Tibial nerve (tissue), 4 donors: ENCODE data around the gene SRGAP3. TPM values are rescaled to one million over a fixed set of nuclear protein-coding genes. Genes with fewer than 3 reads are reported as not detected.

Experiments used
- DNase-seq, 2 donors: peaks; one replicate each; pipeline ENCODE4 v3.0.0-alpha.2; 2019; ENCODE audit warnings: low spot score in 2 of 2
- H3K27ac ChIP-seq, 4 donors: fragments of 200-600 bp; sonication (generic) in 3 of 4; one replicate each; pipeline ENCODE4 v1.5.1; 2017 to 2019; ENCODE audit warnings: mild to moderate bottlenecking in 1 of 4
- H3K27me3 ChIP-seq, 2 donors: fragments of 200-600 bp; sonication (generic) in 1 of 2; one replicate each; pipeline versions ENCODE4 v1.5.1 to v1.6.0; 2017 to 2019
- H3K36me3 ChIP-seq, 3 donors: fragments of 200-600 bp; sonication (generic); one replicate each; pipeline ENCODE4 v1.5.1; 2018 to 2019
- H3K4me1 ChIP-seq, 4 donors: fragments of 200-600 bp; sonication (generic) in 3 of 4; one replicate each; pipeline ENCODE4 v1.5.1; 2017 to 2019
- H3K4me3 ChIP-seq, 4 donors: fragments of 200-600 bp; sonication (generic) in 3 of 4; one replicate each; pipeline ENCODE4 v1.5.1; 2017 to 2019; ENCODE audit warnings: mild to moderate bottlenecking in 1 of 4, moderate library complexity in 1 of 4
- H3K9me3 ChIP-seq, 4 donors: fragments of 200-600 bp; sonication (generic) in 3 of 4; one replicate each; pipeline ENCODE4 v1.5.1; 2017 to 2019
- CTCF ChIP-seq, 5 experiments: fragments of 200-600 bp in 3 of 5; fragments of 450-650 bp in 2 of 5; sonication (generic) in 3 of 5; IDR thresholded peaks; one replicate each; pipeline ENCODE4 v1.5.1; 2016 to 2019; ENCODE audit warnings: antibody characterized with exemption in 5 of 5, mild to moderate bottlenecking in 3 of 5, moderate library complexity in 2 of 5
- EP300 ChIP-seq, 2 donors: sonication (generic); formaldehyde crosslinking; IDR thresholded peaks; one replicate each; pipeline ENCODE4 v1.6.1; 2017; ENCODE audit warnings: antibody characterized with exemption in 2 of 2, mild to moderate bottlenecking in 1 of 2
- POLR2A ChIP-seq, 2 donors: fragments of 450-650 bp; IDR thresholded peaks; one replicate each; pipeline ENCODE4 v1.6.1; 2017; ENCODE audit warnings: antibody characterized with exemption in 2 of 2, mild to moderate bottlenecking in 2 of 2, moderate library complexity in 2 of 2
- WGBS, 2 donors: methylation state at CpG; one replicate each; pipeline ENCODE4 v1.1.5; 2018; 5-methylcytosine and 5-hydroxymethylcytosine counted together
- total RNA-seq, 4 donors: library from RNA; depleted of rRNA; stranded (reverse); fragments of >200 nt; gene quantifications; one replicate each; pipeline ENCODE4 v1.1.0, GENCODE V29; 2016

The SRGAP3 gene
- total RNA-seq, 4 donors from 2014 or later = 11.7 to 18.0 (median 15.1) TPM

DNA sequence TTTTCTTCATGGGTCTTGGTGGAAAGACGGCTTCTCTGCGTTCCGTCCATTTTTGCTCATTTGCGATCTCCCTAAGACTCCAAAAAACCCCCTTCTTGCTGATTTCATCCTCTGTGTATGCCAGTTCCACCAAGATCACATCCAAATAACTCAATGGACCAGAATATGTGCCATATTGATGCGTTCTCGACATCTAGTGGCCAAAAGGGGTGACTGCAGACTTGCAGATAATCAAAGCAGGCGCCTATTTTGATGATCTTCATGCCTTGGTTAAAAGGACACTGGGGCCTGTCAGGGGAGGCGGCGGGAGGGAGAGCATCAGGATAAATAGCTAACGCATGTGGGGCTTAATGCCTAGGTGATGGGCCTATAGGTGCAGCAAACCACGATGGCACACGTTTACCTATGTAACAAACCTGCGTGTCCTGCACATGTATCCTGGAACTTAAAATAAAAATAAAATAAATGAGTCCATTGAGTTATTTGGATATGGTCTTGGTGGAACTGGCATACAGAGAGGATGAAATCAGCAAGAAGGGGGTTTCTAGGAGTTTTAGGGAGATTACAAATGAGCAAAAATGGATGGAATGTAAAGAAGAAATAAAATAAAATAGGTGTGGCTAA lies 182.0 kb downstream of the SRGAP3 start:
- Histone ChIP-seq H3K4me1 (peaks cover 0 to 7% (median 0%) of the 10 kb centered on the region in 4 donors), H3K9me3 (no peaks in the 10 kb centered on the region), H3K27ac (no peak overlapping the region), H3K36me3 (peaks cover 0 to 8% (median 0%) of the 10 kb centered on the region in 3 donors), H3K4me3 (no peak overlapping the region), H3K27me3 (no peaks in the 10 kb centered on the region)
- WGBS, 2 donors = 26 to 36% methylated on average over 13 of the region's 13 CpGs
- TF ChIP-seq CTCF (IDR thresholded peaks at IDR 0.05) = peak; percentile 72 to 90 (median 87)
- TF ChIP-seq EP300 (IDR thresholded peaks at IDR 0.05) = no peak
- peak in 1 of 2 donors; percentile 71 for DNase-seq

- peaks cover 0 to 10% (median 0%) of the 10 kb centered on the region in 3 donors for H3K36me3 ChIP-seq
- H3K9me3 ChIP-seq = no peaks in the 10 kb centered on the region
- TF ChIP-seq CTCF (IDR thresholded peaks at IDR 0.05) (no peak), POLR2A (IDR thresholded peaks at IDR 0.05) (no peak), EP300 (IDR thresholded peaks at IDR 0.05) (no peak)
- no peak for DNase-seq
- peaks cover 0 to 7% (median 0%) of the 10 kb centered on the region in 4 donors for H3K4me1 ChIP-seq
- H3K27me3 ChIP-seq = no peaks in the 10 kb centered on the region
- H3K4me3 ChIP-seq = no peak overlapping the region
- WGBS, 2 donors = 85 to 87% methylated on average over 3 of the region's 3 CpGs
- no peak overlapping the region for H3K27ac ChIP-seq
Measured at GRCh38 chr3:9066775-9067174, 182.7 kb downstream of the SRGAP3 start.

DNA sequence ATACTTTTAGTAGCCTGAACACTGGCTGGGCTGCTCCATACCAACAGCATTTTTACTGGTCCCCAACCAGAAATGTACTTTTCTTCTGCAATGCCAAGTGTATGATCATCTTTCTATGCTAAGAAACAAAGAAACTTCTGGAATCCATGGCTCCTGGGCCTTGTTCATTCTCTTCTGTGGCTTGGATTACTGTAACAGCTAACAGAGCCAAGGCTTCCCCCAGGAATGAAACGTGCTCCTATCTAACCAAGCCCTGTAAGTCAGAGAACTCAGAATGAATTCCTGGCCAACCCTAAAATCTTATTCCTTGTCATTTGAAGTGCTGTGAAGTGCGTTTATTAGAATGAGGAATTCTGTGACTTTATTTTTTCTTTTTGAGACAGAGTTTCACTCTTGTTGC lies 183.3 kb downstream of the SRGAP3 start:
- H3K27ac ChIP-seq = no peak overlapping the region
- peaks cover 0 to 10% (median 0%) of the 10 kb centered on the region in 3 donors for H3K36me3 ChIP-seq
- 53 to 60% methylated on average over 2 of the region's 2 CpGs for WGBS, 2 donors
- no peaks in the 10 kb centered on the region for H3K9me3 ChIP-seq
- no peaks in the 10 kb centered on the region for H3K27me3 ChIP-seq
- peaks cover 0 to 7% (median 0%) of the 10 kb centered on the region in 4 donors for H3K4me1 ChIP-seq
- TF ChIP-seq CTCF (IDR thresholded peaks at IDR 0.05) = no peak
- no peak for TF ChIP-seq POLR2A (IDR thresholded peaks at IDR 0.05)
- no peak for TF ChIP-seq EP300 (IDR thresholded peaks at IDR 0.05)
- no peak overlapping the region for H3K4me3 ChIP-seq
- no peak for DNase-seq

DNA sequence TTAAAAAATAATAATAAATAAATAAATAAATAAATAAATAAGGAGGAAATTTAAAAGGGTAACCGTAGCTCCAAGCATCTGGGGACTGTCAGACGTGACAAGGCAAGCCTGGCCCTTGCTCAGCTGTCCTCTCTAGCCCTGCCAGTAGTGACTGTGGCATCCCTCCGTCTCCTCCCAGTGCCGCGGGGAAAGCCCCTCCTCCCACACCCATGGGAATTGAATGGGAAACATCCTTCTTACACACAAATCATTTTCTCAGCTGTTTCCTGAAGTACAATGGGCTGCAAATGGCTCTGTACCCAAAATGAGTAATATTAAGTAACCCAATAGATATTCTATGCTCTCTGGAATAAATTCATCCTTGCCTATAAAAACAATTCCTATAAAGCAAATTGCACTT lies 184.6 kb downstream of the SRGAP3 start:
- WGBS, 2 donors = 16 to 32% methylated on average over 5 of the region's 5 CpGs
- Histone ChIP-seq H3K4me3 (no peak overlapping the region), H3K4me1 (peaks cover 0 to 7% (median 0%) of the 10 kb centered on the region in 4 donors), H3K36me3 (peaks cover 0 to 12% (median 0%) of the 10 kb centered on the region in 3 donors), H3K27ac (no peak overlapping the region), H3K9me3 (no peaks in the 10 kb centered on the region), H3K27me3 (no peaks in the 10 kb centered on the region)
- DNase-seq = no peak
- TF ChIP-seq EP300 (IDR thresholded peaks at IDR 0.05) = no peak
- TF ChIP-seq CTCF (IDR thresholded peaks at IDR 0.05) = no peak

GRCh38 chr3:9064251-9064650 lies 185.2 kb downstream of the SRGAP3 start:
- Histone ChIP-seq H3K9me3 (no peaks in the 10 kb centered on the region), H3K27ac (no peak overlapping the region), H3K4me1 (peaks cover 0 to 7% (median 0%) of the 10 kb centered on the region in 4 donors), H3K36me3 (peaks cover 0 to 18% (median 0%) of the 10 kb centered on the region in 3 donors), H3K4me3 (no peak overlapping the region), H3K27me3 (no peaks in the 10 kb centered on the region)
- DNase-seq = no peak
- TF ChIP-seq CTCF (IDR thresholded peaks at IDR 0.05) (no peak), EP300 (IDR thresholded peaks at IDR 0.05) (no peak)
- 81 to 89% methylated on average over 9 of the region's 9 CpGs for WGBS, 2 donors
